Ascending aorta (tissue), 2 donors: ENCODE data around the gene CAMSAP2. TPM values are rescaled to one million over a fixed set of nuclear protein-coding genes. Genes with fewer than 3 reads are reported as not detected.
A peak's percentile ranks its signal among the peaks of the same experiment; 100 is the strongest.

ENCODE experiments used
- DNase-seq, 2 donors: peaks; one replicate each; pipeline ENCODE4 v3.0.0-alpha.2; 2019; ENCODE audit warnings: low spot score in 2 of 2
- H3K27ac ChIP-seq, 2 donors: fragments of 200-600 bp; sonication (generic); one replicate each; pipeline ENCODE4 v1.5.1; 2016 to 2017; ENCODE audit warnings: mild to moderate bottlenecking in 1 of 2
- H3K27me3 ChIP-seq: fragments of 200-600 bp; sonication (generic); one replicate; pipeline ENCODE4 v1.5.1; 2017
- H3K36me3 ChIP-seq, 2 donors: fragments of 200-600 bp; sonication (generic); one replicate each; pipeline ENCODE4 v1.5.1; 2016
- H3K4me1 ChIP-seq, 2 donors: fragments of 200-600 bp; sonication (generic); one replicate each; pipeline ENCODE4 v1.5.1; 2016 to 2017; ENCODE audit warnings: mild to moderate bottlenecking in 1 of 2
- H3K4me3 ChIP-seq, 2 donors: fragments of 200-600 bp; sonication (generic); one replicate each; pipeline ENCODE4 v1.5.1; 2016 to 2017; ENCODE audit warnings: mild to moderate bottlenecking in 1 of 2
- H3K9me3 ChIP-seq, 2 donors: fragments of 200-600 bp; sonication (generic); one replicate each; pipeline ENCODE4 v1.5.1; 2016
- intact Hi-C: fragments of 100-400 bp; cut with DNase I; formaldehyde crosslinking; loops from one replicate; pipeline ENCODE4 v1.15.1; 2023
- total RNA-seq: library from RNA; depleted of rRNA; stranded (reverse); fragments of >200 nt; gene quantifications from one replicate; pipeline ENCODE4 v1.1.0, GENCODE V29; 2016
- TF ChIP-seq, protein P1 (sequence below), 3 experiments: fragments of 200-600 bp in 2 of 3; fragments of 450-650 bp in 1 of 3; sonication (generic) in 2 of 3; IDR thresholded peaks; one replicate each; pipeline ENCODE4 v1.5.1; 2016 to 2019; ENCODE audit warnings: antibody characterized with exemption in 3 of 3, mild to moderate bottlenecking in 1 of 3, moderate library complexity in 1 of 3

CAMSAP2 gene
- total RNA-seq, 1 donor from 2014 or later = 22.4 TPM

DNA sequence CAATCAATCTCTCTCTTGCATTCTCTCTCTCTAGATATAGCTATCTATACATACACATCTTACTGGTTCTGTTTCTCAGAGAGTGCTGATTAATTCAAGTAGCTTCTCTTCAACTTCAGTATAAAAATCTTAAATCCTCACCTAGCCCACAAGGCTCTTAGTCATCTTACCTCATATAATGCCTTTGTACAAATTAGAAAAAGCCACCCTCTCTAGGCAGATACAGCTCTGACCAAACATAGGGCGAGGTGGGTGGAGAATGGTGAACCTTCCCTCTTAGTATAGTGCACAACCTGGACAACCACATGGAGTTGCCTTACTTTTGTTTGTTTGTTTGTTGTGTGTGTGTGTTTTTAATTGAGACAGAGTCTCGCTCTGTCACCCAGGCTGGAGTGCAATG lies 150.9 kb downstream of the CAMSAP2 start:
- no peaks in the 10 kb centered on the region for H3K27me3 ChIP-seq
- intact Hi-C loops = no loop called here

DNA sequence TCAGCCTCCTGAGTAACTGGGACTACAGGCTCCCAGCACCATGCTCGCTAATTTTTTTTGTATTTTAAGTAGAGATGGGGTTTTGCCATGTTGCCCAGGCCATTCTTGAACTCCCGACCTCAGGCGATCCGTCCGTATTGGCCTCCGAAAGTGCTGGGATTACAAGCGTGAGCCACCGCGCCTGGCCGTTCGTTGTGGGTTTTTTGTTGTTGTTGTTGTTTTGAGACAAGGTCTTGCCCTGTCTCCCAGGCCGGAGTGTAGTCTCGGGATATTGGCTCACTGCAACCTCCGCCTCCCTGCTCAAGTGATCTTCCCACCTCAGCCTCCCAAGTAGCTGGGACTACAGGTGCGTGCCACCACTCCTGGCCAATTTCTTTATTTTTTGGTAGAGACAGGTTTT lies 151.3 kb downstream of the CAMSAP2 start:
- intact Hi-C loops = no loop called here
- Histone ChIP-seq H3K27me3 (no peaks in the 10 kb centered on the region), H3K4me3 (no peak overlapping the region), H3K4me1 (peaks cover 0 to 7% of the 10 kb centered on the region in 2 donors), H3K9me3 (no peaks in the 10 kb centered on the region), H3K27ac (no peak overlapping the region), H3K36me3 (no peaks in the 10 kb centered on the region)
- TF ChIP-seq, protein P1, sequence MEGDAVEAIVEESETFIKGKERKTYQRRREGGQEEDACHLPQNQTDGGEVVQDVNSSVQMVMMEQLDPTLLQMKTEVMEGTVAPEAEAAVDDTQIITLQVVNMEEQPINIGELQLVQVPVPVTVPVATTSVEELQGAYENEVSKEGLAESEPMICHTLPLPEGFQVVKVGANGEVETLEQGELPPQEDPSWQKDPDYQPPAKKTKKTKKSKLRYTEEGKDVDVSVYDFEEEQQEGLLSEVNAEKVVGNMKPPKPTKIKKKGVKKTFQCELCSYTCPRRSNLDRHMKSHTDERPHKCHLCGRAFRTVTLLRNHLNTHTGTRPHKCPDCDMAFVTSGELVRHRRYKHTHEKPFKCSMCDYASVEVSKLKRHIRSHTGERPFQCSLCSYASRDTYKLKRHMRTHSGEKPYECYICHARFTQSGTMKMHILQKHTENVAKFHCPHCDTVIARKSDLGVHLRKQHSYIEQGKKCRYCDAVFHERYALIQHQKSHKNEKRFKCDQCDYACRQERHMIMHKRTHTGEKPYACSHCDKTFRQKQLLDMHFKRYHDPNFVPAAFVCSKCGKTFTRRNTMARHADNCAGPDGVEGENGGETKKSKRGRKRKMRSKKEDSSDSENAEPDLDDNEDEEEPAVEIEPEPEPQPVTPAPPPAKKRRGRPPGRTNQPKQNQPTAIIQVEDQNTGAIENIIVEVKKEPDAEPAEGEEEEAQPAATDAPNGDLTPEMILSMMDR (IDR thresholded peaks at IDR 0.05) = no peak
- no peak for DNase-seq

More for the DNA sequence above, 150.9 kb downstream of the CAMSAP2 start:
- DNase-seq = no peak
- Histone ChIP-seq H3K27ac (no peak overlapping the region), H3K36me3 (no peaks in the 10 kb centered on the region), H3K9me3 (no peaks in the 10 kb centered on the region), H3K4me1 (peaks cover 0 to 7% of the 10 kb centered on the region in 2 donors), H3K4me3 (no peak overlapping the region)
- TF ChIP-seq, protein P1 (IDR thresholded peaks at IDR 0.05) = no peak

- TF ChIP-seq, protein P1 (IDR thresholded peaks at IDR 0.05) = peak in 1 of 3 experiments; percentile 28
- Histone ChIP-seq H3K27ac (no peak overlapping the region), H3K9me3 (no peaks in the 10 kb centered on the region), H3K36me3 (no peaks in the 10 kb centered on the region), H3K4me3 (peak overlapping the region; percentile 57 to 65), H3K27me3 (no peaks in the 10 kb centered on the region), H3K4me1 (peaks cover 0 to 7% of the 10 kb centered on the region in 2 donors)
- intact Hi-C loops = no loop called here
- no peak for DNase-seq
Observed at GRCh38 chr1:200890818-200891773, 152.4 kb downstream of the CAMSAP2 start.

GRCh38 chr1:200891774-200892157 lies 153.1 kb downstream of the CAMSAP2 start:
- TF ChIP-seq, protein P1 (IDR thresholded peaks at IDR 0.05) = no peak
- H3K4me1 ChIP-seq = peaks cover 0 to 7% of the 10 kb centered on the region in 2 donors
- no peak for DNase-seq
- intact Hi-C loops = no loop called here
- H3K27ac ChIP-seq = no peak overlapping the region
- no peaks in the 10 kb centered on the region for H3K27me3 ChIP-seq
- H3K9me3 ChIP-seq = no peaks in the 10 kb centered on the region
- peak overlapping the region; percentile 57 to 65 for H3K4me3 ChIP-seq
- H3K36me3 ChIP-seq = no peaks in the 10 kb centered on the region

GRCh38 chr1:200892546-200892945 lies 153.9 kb downstream of the CAMSAP2 start:
- Histone ChIP-seq H3K4me3 (no peak overlapping the region), H3K36me3 (no peaks in the 10 kb centered on the region), H3K27ac (no peak overlapping the region), H3K27me3 (no peaks in the 10 kb centered on the region), H3K9me3 (no peaks in the 10 kb centered on the region), H3K4me1 (peaks cover 0 to 7% of the 10 kb centered on the region in 2 donors)
- intact Hi-C loops = no loop called here
- DNase-seq = no peak
- TF ChIP-seq, protein P1 (IDR thresholded peaks at IDR 0.05) = no peak
